ENCODE data around the gene HPD.
A peak's percentile ranks its signal among the peaks of the same experiment; 100 is the strongest.
"Not testable (repeated sequence)": the region's sequence is repeated elsewhere in the genome, so short reads cannot be mapped to it uniquely, and the experiment has no call there.

HPD gene

DNA sequence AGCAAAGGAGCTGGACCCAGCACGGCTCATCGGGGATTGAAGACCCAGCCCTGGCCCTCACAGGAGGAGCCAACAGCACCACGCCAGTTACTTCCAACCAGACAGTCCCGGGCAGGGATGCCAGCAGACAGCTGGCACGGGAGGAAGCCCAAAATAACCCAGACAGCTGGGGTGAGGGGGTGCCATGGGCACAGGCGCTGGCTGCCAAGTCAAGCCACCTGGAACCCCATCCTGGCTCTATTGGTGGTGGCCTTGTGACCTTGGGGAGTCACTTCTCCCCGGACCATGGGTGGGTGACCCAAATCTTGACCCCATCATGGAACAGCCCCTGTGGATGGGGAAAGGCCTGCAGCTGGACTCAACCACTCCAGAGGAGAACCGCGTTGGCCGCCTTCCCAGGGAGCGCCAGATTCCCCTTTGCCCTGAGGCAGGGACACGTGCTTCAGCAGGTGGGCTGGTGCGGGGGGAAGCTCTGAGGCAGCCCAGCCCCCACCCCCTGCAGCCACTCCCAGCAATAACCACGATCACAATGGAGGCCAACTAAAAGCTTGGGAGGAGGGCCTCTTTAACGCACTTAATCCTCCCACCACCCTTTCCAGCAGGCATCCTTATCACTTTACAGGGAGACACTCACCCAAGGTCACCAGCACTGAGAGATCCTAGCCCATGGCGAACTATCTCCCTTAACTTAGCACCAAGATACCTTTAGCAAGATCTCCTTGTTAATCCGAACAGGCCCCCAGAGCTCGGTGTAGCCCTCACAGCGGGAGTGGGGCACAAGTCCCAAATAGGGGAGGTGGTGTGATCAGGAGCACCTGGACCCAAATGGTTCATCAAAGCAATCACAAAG is 60.5 kb downstream of the HPD start:
- DNase-seq = peak; percentile 58

DNA sequence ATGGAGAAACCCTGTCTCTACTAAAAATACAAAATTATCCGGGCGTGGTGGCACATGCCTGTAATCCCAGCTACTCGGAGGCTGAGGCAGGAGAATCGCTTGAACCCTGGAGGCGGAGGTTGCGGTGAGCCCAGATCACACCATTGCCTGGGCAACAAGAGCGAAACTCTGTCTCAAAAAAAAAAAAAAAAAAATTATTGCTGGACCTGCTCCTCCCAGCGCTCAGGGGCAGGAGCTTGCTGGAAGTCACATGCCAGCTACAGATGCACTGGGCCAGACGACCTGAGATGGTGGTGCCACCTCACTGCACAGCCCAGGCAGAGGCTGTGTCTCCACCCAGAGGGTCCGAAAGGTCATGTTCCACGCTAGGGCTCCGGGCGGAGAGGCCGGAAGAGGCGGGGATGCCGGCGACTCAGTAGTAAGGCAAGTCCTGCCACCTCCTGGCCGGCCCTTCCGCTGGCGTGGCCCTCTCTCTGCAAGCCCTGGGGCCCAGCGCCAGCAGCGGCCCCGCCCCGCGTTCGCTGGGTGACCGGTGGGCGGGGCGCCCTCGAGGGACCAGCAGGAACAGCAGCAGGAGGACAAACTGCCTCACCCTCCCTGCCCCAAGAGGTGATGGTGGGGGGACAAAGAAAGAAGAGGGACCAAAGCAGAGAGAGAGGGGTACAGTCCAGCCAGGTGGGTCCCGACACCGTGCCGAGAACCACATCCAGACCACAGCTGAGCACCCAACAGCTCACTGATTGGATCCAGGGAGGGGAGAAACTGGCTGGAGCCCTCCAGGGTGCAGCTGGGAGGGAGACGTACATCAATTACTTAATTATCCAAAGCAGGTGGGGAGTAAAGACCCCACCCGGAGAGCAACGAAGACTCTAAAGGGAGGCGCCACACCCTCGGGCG is 61.6 kb downstream of the HPD start:
- DNase-seq = peak; percentile 87

DNA sequence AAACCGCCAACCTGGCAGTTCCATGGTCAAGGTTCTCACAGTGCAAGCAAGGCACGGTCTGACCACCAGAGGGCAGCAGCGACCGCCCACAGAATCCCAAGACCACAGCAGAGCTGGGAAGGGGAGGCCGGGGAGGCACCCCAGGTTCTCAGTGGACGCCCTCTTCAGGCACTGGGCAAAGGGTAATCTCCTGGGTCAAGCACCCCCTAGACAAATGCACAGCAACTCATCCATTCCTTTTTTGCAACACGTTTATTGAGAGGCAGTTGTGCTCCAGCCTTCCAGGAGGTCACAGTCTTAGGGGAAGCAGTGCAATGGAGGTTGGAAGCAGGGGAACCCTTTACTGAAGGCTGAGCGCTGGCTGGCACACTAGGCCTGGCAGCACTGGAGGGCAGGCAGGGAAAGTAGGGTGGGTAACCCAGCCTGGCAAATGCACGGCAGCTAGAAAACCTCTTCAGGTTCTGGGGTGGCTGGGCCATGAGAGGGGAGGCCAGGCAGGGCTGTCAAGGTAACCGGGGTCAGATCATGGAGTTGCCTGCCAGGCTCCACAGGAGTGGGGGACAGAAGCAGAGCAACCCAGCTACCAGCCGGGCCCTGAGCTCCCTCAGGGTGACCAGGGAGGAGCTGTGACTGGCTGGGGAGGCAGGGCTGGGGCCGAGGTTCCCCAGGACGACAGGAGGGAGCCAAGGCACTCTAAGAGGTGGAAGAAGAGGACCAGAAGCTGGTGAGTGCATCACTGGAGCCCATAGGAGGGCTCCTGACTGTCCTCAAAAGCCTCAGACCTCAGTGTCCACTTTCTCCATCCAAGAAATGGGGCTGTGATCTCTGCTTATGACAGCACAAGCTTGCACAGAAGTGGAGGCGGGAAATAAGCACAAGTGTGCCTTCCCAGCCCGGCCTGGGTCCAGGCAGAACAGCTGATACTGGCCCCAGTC is 63.4 kb downstream of the HPD start:
- DNase-seq = peak; percentile 81

DNA sequence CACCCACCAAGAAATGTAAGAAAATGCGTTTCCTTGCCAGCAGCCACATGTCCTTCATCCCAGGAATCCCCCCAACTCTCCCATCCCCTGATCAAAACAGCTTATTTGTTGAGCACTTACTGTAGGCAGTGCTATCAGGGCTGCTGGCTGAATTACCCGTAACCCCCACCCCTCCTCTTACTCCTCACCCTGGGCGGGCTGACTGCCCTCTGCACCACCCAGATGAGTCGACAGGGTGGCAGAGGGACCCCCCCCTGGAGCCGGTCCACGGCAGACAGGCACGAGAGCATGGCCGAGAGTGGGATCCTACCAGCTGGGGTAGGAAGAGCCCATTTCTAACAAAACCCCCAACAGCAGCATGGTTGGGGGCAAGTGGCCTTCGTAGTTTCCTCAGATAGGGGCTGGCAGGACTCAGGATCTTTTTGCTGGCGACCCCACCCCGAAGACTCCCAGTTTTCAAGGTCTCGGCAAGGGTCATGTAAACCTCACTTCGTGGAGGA is 64.1 kb downstream of the HPD start:
- DNase-seq = no peak

DNA sequence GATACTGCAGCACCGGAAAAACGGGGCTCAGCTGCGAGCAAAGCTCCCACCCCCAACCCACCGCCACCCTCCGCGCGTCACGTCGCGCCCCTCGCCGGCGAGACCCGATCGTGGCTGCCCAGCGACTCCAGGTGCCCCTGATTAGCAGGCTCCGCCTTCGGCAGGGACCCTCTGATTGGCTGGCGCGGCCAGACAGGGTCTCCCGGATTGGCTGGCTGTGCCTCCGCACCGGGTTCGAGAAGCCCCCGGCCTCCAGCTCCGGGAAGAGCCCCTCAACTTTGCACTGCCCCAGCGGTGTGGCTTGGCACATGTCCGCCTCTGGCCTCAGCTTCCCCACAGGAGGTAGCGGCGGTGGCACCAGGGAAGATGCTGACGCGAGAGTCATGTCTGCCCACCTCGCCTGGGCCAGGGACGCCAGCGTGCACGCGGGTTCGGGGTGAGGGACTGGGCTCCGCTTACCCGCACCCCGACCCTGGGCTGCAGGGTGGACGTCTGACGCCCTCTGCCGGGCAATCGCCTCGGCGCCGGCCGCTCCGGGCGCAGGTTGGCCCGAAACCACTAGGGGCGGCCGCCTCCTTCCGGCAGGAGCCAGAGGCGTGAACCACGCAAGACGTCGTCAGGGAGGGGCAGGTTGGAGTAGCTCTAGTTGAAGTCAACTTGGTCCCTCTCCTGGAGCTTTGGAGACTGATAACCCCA is 64.7 kb downstream of the HPD start:
- DNase-seq = peak; percentile 98

DNA sequence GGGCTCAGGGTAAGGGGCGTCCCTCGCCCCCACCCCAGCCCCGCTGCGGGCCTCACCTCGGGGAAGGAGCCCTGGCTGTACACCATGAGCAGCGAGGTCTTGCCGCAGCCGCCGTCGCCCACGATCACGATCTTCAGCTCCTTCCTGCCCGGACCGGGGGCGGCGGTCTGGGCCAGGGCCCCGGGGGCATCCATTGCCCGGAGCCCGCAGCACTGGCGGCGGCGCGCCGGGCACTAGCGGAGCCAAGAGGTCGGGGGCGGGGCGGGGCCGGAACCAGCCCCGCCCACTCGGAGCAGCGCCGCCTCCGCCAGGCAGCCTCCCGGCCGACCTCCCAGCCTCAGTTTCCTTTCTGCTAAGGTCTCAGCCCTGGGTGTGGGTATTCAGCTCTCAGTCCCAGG is 65.2 kb downstream of the HPD start, which contains the start of gene RHOF:
Gene RHOF (minus strand): TSS at position 249 of the 398 bp plus-strand sequence. CDS start 55 bp downstream, at position 194.
- peak; percentile 73 for DNase-seq

DNA sequence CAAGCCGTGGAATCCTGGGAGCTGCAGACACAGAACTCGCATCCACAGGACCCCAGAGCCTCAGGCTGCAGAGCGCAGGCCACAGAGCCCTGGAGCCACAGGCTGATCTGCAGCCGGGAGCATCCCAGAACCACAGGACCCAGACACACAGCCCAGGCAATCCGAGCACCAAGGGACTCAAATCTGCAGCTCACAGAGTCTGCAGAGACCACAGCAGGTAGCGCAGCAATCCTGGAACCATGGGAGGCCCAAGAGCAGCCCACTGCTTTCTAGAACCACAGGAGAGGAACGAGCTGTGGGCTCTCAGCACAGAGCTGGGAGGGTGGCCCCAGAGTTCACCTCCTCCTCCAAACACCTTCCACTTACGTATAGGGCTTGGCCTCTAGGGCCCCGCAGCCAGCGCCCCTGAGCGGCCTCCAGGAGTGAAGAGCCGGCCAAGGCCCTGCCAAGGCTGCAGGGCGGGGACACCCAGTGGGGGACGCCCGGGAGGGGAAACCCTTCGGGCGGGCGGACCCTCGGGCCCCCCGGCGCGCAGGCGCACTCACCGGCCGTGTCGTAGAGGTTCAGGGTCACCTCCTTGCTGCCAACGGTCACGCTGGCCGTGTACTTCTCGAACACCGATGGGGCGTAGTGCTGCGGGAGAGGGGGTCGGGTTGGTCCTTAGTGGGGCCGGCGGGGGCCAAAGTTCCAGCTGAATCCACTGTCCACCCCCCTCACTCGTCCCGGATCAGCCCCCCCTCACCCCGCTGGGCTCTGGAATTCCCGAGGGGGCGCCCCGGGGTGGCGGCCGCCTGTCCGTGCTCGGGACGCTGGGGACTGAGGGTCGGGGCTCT is 65.8 kb downstream of the HPD start:
- DNase-seq = peak; percentile 67

DNA sequence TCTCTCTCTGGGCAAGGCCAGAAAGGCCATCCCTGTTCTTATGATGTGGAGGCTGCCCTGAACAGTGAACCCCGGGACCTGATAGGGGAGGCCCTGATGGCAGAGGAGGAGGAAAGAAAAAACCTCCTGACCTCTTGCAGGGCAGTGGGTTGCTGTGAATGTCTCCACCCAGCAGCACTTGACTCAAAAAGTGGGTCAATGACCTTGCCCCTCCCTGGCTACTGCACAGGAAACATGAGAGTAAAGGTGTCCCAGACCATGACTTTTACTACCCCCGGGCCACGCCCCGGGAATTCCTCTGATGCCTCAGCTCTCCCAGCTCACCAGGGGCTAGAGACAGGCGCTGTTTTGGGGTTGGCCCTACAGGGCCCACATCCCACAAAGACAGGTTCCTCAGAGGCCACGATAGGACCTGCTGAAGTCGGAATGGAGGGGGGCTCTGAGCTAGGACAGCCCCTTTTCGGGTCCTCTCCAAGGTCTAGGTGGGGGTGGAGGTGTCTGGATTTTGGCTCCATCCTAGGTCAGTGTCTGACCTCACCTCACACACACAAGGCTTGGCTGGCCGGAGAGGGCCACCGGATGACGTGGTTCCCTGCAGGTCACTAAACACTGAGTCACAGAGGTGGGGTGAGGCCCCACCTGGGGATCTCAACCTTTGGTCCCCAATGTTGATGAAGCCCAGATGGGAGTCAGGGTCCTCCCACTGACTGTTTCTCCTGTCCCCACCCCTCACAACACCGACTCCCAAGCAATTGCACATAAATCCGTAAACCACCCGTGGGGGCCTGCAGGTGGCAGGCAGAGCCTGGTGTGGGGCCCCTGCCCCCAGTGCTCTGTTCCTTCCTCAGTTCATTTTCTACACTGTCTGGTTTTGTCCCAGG is 66.7 kb downstream of the HPD start:
- no peak for DNase-seq

DNA sequence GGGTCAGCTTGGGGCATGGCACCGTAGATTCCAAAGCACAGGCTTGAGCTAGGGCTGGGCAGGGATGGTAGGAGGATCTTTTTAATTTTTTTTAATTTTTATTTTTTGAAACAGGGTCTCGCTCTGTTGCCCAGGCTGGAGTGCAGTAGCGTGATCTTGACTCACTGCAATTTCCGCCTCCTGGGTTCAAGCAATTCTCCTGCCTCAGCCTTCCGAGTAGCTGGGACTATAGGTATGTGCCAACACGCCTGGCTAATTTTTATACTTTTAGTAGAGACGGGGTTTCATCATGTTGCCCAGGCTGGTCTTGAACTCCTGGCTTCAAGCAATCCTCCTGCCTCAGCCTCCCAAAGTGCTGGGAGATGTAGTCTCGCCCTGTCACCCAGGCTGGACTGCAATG is 67.9 kb downstream of the HPD start:
- DNase-seq = not testable (repeated sequence)

DNA sequence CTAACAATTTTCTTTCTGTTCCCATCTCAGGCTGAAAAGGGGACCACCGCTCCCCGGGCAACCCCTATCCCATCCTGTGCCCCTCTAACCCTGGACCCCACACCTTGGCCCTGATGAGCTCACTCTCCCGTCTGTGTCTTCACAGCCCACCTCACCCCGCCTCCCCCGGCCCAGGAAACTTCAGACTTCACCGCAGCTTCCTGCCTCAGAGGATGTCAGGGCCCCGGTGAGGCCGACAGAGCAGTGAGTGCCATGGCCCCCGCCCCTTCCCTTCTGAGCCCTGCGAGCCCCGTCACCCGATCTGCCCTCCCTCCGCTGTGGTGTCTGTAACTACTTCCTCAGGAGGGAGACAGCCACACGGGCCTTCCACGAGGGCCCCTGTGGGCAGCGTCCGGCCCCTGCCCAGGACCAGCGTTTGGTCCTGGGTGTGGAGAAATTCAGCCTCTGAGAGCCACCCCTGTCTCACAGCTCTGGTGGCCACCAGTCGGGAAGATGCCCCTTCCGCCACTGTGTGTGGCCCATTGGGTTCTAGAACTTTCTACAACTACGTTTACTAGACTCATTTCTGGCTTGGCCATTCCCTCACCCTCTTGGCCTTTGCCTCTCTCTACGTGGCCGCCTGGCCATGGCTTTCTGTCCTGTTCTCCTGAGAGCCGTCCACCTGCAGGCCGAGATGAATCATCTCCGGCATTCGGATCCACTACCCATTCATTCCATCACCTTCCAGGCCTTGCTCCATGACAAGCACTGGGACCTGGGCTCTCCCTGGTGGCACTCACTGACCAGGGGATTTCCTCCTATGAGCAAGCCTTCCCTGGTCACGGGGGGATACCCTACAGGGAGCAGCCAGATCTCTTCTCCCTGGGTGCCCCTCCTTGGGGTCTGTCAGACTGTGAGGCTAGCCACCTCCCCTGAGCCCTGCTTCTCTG is 68.6 kb downstream of the HPD start:
- DNase-seq = no peak
